Neuron (in vitro differentiated cells): ENCODE measurements around the gene ZNF628.

ENCODE experiments used
- H2AFZ ChIP-seq: one replicate; pipeline ENCODE4 v1.6.1; 2013; ENCODE audit warnings: low read depth, mild to moderate bottlenecking, inconsistent platforms, low read length, moderate library complexity
- H3K27me3 ChIP-seq: one replicate; pipeline ENCODE4 v1.6.1; 2013; ENCODE audit warnings: low read length; ENCODE audit not compliant: insufficient read depth
- H3K36me3 ChIP-seq: one replicate; pipeline ENCODE4 v1.6.1; 2013; ENCODE audit warnings: low read length; ENCODE audit not compliant: insufficient read depth
- H3K4me1 ChIP-seq: one replicate; pipeline ENCODE4 v1.6.1; 2013; ENCODE audit warnings: low read length; ENCODE audit not compliant: insufficient read depth
- H3K4me3 ChIP-seq: 2 replicates; pipeline ENCODE4 v1.5.1; 2013; ENCODE audit warnings: mild to moderate bottlenecking, low read length, moderate library complexity
- H3K9me3 ChIP-seq: one replicate; pipeline ENCODE4 v1.6.1; 2013; ENCODE audit warnings: low read length

Gene ZNF628

GRCh38 chr19:55463583-55464031 is 12.8 kb upstream of the ZNF628 start:
- Histone ChIP-seq H3K36me3 (no peaks in the 10 kb centered on the region), H3K9me3 (no peaks in the 10 kb centered on the region), H3K4me3 (no peak overlapping the region), H3K27me3 (peaks cover 19% of the 10 kb centered on the region), H2AFZ (no peak overlapping the region), H3K4me1 (peaks cover 24% of the 10 kb centered on the region)

DNA sequence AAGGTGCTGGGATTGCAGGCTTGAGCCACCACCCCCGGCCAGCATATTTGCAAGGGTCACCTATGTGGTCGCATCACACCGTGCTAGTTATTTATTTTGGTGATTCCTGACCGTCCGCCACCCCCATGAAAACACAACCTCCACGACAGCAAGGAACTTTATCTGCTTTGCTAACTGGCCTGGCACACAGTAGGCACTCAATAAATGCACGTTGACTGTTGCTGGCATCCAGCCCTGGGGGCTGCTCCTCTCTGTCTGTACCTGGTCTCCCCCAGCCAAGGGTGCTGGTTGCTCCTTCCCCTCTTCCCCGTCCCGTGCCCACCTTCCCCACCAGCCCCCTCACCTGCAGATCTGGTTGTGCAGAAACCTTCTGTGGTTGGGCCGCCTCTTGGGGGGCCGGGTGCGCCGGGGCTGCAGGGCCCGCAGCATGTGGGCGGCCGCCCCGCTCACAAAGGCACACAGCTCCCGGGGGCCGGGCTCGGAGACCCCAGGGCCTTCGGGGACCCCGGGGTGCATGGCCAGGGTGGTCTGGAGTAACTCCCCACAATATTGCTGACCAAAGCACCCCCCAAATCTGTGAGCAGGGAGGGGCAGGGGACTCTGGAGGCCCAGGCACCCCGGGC is 12.3 kb upstream of the ZNF628 start:
- peaks cover 22% of the 10 kb centered on the region for H3K4me1 ChIP-seq
- no peak overlapping the region for H3K4me3 ChIP-seq
- no peaks in the 10 kb centered on the region for H3K36me3 ChIP-seq
- H2AFZ ChIP-seq: no peak overlapping the region
- peaks cover 19% of the 10 kb centered on the region for H3K27me3 ChIP-seq
- no peaks in the 10 kb centered on the region for H3K9me3 ChIP-seq

GRCh38 chr19:55464662-55465054 is 11.8 kb upstream of the ZNF628 start, which contains the start of gene C19orf85:
Gene C19orf85 (minus strand): TSS chr19:55464751. CDS start chr19:55464554, 197 bp downstream.
- Histone ChIP-seq H3K9me3 (no peaks in the 10 kb centered on the region), H3K36me3 (no peaks in the 10 kb centered on the region), H2AFZ (no peak within 1 kb of the TSS)

DNA sequence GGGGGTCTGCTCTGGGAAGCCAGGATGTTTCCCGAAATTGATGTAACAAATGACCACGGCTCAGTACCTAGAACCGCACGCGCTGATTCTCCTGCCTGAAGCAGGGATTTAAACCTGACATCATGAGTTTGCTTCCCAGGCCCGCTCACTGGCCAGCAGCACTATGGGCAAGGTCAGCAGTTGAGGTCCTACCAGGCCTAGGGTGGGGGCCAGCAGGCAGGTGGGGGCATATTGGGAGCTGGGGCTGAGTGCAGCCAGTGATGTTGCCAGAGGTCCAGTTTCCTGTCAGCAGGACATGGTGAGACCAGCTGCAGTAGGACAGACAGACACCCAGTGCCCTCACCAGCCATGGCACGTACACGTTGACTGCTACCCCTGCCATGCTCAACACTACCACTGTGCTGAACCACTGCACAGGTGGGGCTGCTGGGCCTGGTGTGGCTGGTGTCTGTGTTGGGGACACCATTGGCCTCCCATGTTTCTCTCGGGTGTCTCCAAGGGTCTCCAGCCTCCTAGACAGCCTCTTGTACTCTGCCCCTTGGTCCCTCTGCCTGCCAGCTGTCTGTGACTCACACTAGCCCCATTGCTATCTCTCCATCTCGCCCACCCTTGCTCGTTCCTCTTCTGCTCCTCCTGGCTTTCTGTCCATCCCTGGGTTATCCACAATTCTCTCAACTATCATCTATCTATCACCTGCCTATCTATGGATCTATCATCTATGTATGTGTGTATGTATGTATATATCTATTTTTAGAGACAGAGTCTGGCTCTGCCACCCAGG is 10.8 kb upstream of the ZNF628 start:
- Histone ChIP-seq H3K36me3 (no peaks in the 10 kb centered on the region), H3K9me3 (no peaks in the 10 kb centered on the region), H3K4me3 (no peak overlapping the region), H3K4me1 (peaks cover 7% of the 10 kb centered on the region), H2AFZ (no peak overlapping the region), H3K27me3 (peaks cover 19% of the 10 kb centered on the region)

More at GRCh38 chr19:55464662-55465054, 11.8 kb upstream of the ZNF628 start, which contains the start of gene C19orf85:
- Histone ChIP-seq H3K4me1 (peaks cover 17% of the 10 kb centered on the region), H3K27me3 (peaks cover 19% of the 10 kb centered on the region), H3K4me3 (no peak within 1 kb of the TSS)

DNA sequence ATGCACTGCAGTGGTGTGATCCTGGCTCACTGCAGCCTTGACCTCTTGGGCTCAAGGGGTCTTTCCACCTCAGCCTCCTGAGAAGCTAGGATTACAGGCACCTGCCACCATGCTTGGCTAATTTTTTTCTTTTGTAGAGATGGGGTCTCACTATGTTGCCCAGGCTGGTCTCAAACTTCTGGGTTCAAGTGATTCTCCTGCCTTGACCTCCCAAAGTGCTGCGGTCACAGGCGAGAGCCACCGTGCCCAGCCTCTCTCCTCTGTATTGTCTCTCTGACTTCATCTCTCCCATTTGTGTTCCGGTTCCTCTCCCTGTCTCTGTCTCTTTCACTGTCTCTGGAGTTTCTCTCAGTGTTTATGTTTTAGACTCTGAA is 10.2 kb upstream of the ZNF628 start:
- Histone ChIP-seq H3K36me3 (no peaks in the 10 kb centered on the region), H3K4me1 (peaks cover 5% of the 10 kb centered on the region), H2AFZ (no peak overlapping the region), H3K27me3 (peaks cover 19% of the 10 kb centered on the region), H3K9me3 (no peaks in the 10 kb centered on the region), H3K4me3 (no peak overlapping the region)

DNA sequence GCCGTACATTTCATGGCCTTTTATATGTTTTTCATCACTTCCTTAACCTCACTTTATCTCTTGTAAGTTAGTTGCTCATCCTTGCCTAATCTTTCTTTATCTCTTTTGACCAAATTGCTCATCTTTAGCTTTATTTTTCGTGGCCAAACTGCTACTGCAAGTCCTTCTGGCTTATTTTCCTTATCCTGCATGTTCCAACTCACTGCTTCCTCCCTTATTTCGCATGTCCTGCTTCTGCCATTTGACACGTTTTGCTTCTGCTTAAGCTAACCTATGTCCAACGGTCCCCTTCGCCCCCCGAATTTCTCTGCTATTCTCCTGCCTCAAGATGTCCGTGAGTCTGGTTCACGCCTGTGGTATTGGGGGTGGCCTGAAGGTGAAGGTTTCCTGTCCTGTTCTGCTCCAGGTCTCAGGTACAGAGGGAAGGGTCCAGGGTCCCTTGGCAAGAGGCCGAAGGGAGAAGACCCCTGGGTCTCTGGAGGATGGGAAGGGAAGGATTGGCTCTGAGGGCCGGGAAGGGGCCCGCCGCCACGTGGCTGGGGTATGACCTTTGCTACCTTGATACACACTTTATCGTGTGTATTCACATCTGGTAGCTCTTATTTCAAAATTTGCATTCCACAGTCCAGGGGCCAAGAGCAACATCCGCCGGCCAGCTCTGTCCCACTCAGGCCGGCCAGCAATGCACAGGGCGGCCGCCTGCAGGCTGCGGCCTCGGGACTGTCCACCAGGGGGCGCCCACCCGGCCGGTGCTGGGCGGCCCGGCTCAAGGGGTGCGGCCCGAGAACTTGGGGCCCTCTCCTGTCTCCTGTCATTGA is 9.0 kb upstream of the ZNF628 start:
- H3K9me3 ChIP-seq: no peaks in the 10 kb centered on the region
- no peak overlapping the region for H2AFZ ChIP-seq
- H3K36me3 ChIP-seq: no peaks in the 10 kb centered on the region

GRCh38 chr19:55468054-55468393 is 8.4 kb upstream of the ZNF628 start:
- H3K27me3 ChIP-seq: peaks cover 19% of the 10 kb centered on the region
- H3K4me1 ChIP-seq: peaks cover under 1% of the 10 kb centered on the region
- H3K4me3 ChIP-seq: no peak overlapping the region
- no peak overlapping the region for H2AFZ ChIP-seq
- H3K36me3 ChIP-seq: no peaks in the 10 kb centered on the region
- H3K9me3 ChIP-seq: no peaks in the 10 kb centered on the region

More for the DNA sequence above, 9.0 kb upstream of the ZNF628 start:
- Histone ChIP-seq H3K4me1 (no peaks in the 10 kb centered on the region), H3K27me3 (peaks cover 19% of the 10 kb centered on the region), H3K4me3 (no peak overlapping the region)

GRCh38 chr19:55471266-55471665 is 5.2 kb upstream of the ZNF628 start:
- H3K4me1 ChIP-seq: peaks cover 12% of the 10 kb centered on the region
- H2AFZ ChIP-seq: no peak overlapping the region
- H3K36me3 ChIP-seq: no peaks in the 10 kb centered on the region
- H3K27me3 ChIP-seq: no peaks in the 10 kb centered on the region
- H3K4me3 ChIP-seq: no peak overlapping the region
- H3K9me3 ChIP-seq: no peaks in the 10 kb centered on the region

DNA sequence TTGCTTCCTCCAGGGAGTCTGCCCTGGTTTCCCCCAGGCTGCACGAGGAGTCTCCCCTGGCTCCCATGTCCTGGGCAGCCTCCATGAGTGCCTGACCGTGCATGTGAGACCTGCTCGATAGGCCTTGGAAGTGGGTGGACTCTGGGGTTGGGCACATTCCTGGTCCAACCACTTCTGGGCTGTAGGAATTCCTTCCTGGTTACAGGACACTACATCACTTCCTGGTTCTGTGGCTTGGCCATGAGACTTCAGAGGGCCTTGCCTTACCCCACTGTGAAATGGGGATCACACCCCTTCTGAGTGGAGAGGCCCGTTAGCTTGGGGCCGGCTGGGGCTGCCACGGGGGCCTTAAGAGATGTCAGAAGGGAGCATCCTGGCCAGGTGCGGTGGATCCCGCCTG is 4.0 kb upstream of the ZNF628 start:
- H3K4me3 ChIP-seq: no peak overlapping the region
- no peaks in the 10 kb centered on the region for H3K9me3 ChIP-seq

DNA sequence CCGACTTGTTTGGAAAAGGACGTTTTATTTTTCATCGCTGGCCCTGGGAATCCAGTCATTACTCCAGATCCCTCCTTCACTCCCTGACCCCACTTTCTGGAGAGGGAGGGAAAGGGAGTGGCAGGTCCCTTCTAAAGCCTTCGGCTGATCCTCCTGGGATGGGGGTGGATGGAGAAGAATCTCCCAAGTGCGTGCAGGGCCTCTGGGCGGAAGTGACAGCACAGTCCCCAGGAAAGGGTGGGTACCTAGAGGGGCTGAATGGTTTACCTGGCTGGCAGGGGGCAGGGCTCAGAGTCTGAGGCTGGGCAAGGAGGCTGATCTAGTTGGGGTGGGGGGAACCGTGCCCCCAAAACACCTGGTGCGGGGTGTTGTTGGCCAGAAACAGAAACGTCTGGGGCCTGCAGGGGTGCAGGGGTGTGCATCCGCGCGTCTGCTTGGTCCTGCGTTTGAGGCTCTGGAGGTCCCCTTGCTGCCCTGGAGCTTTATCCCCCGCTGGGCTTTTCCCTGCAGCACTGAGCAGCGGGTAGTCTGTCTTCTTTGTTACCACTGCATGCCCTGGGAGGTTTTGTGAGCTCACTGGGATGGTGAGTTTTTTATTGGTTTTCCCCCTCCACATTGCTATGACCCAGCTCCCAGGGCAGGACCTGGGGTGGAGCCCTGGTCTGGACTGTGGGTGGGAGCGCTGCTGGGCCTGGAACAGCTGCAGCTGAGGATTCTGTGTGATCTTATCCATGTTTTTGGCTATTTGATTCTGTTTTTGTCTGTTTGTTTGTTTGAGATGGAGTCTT is 3.0 kb upstream of the ZNF628 start:
- H3K27me3 ChIP-seq: no peaks in the 10 kb centered on the region
- no peak overlapping the region for H2AFZ ChIP-seq
- H3K4me1 ChIP-seq: peaks cover 22% of the 10 kb centered on the region
- no peak overlapping the region for H3K4me3 ChIP-seq
- H3K9me3 ChIP-seq: no peaks in the 10 kb centered on the region
- no peaks in the 10 kb centered on the region for H3K36me3 ChIP-seq

More for the DNA sequence above, 4.0 kb upstream of the ZNF628 start:
- Histone ChIP-seq H3K4me1 (peaks cover 14% of the 10 kb centered on the region), H2AFZ (no peak overlapping the region), H3K27me3 (no peaks in the 10 kb centered on the region), H3K36me3 (no peaks in the 10 kb centered on the region)

DNA sequence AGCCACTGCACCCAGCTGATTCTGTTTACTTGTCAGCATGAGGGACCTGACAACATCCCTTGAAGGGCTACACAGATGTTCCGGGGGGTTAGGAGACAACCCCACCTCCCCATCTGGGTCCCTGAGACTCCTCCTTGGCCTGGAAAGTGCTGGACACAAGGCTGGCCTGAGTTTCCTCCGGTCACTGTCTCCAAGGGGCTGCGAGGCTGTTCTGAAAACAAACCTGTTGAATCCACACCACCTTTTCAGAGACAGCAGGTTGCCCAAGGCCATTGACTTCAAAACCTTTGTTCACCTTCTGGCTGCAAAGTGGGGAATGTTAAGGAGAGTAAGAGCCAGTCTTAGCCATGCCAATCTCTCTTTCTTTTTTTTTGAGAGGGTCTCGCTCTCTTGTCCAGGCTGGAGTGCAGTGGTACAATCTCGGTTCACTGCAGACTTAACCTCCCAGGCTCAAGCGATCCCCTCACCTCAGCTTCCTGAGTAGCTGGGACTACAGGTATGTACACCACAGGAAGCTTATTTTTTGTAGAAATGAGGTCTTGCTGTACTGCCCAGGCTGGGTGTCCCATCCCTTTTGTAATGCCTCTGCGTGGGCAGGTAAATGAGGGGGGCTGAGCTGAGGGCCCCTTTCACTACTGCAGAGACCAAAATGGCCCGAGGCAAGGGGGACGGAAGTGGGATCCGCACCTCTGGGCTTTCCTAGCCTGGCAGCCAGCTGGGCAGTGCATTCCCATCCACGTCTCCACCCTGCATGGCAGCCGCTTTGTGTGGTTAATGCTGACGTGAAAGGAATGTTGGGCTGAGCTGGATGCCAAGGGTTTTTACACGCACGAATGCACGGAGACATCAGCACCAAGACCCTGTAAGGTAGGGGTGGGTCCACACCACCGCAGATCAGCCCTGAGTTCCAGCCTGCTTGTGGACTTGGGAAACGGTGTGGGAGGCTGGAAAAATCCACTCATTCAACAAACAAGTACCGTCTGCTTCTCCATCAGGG is 1.9 kb upstream of the ZNF628 start:
- no peak overlapping the region for H2AFZ ChIP-seq
- no peak overlapping the region for H3K4me3 ChIP-seq
- no peaks in the 10 kb centered on the region for H3K36me3 ChIP-seq
- no peaks in the 10 kb centered on the region for H3K9me3 ChIP-seq
- H3K4me1 ChIP-seq: peaks cover 23% of the 10 kb centered on the region
- no peaks in the 10 kb centered on the region for H3K27me3 ChIP-seq

DNA sequence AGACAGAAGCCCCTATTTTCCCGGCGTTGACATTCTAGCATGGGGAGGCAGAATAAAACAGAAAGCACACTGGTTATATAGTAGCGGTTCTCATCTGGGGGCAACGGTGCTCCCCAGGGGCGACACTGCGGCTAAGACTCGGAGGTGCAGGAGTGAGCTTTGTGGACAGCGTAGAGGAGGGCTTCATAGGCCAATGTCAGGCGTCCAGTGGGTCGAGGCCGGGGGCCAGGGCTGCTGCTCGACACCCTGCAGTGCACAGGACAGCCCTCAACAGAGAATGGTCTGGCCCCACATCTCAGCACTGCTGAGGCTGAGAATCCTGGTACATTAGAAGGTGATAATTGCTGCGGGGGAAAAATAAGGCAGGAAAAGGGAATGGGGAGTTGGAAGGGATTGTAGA is 1.5 kb downstream of the ZNF628 start:
- Histone ChIP-seq H2AFZ (no peak overlapping the region), H3K9me3 (no peaks in the 10 kb centered on the region), H3K36me3 (peaks cover 3% of the 10 kb centered on the region), H3K4me3 (peak overlapping the region; percentile 64), H3K27me3 (no peaks in the 10 kb centered on the region), H3K4me1 (peaks cover 23% of the 10 kb centered on the region)
